Mesendoderm (in vitro differentiated cells): ENCODE measurements around the gene CCNE1.

Source experiments
- DNase-seq: peaks from one replicate; pipeline ENCODE4 v3.0.0; 2013
- H2AK5ac ChIP-seq: 2 replicates; pipeline ENCODE4 v1.6.1; 2013; ENCODE audit warnings: low read length, inconsistent platforms
- H2BK120ac ChIP-seq: 2 replicates; pipeline ENCODE4 v1.6.1; 2013; ENCODE audit warnings: low read depth, mild to moderate bottlenecking, low read length, moderate library complexity, mixed read lengths
- H2BK15ac ChIP-seq: replicated peaks from 2 replicates; pipeline ENCODE4 v1.6.1; 2013; ENCODE audit warnings: low read depth, mild to moderate bottlenecking, moderate library complexity
- H2BK5ac ChIP-seq: 2 replicates; pipeline ENCODE4 v1.6.1; 2013; ENCODE audit warnings: low read length, inconsistent platforms
- H3K18ac ChIP-seq: 2 replicates; pipeline ENCODE4 v1.6.1; 2013; ENCODE audit warnings: mild to moderate bottlenecking, low read length, mixed read lengths
- H3K23ac ChIP-seq: one replicate; pipeline ENCODE4 v1.6.1; 2013; ENCODE audit warnings: low read length
- H3K27ac ChIP-seq: 2 replicates; pipeline ENCODE4 v1.5.1; 2013; ENCODE audit warnings: low read depth, mild to moderate bottlenecking, inconsistent platforms, low read length, moderate library complexity
- H3K27me3 ChIP-seq: 2 replicates; pipeline ENCODE4 v1.6.1; 2013; ENCODE audit warnings: low read length, control low read depth, mild to moderate bottlenecking, inconsistent platforms; ENCODE audit not compliant: insufficient read depth, poor library complexity
- H3K36me3 ChIP-seq: 2 replicates; pipeline ENCODE4 v1.6.1; 2013; ENCODE audit warnings: low read length, inconsistent platforms; ENCODE audit not compliant: control insufficient read depth, insufficient read depth
- H3K4ac ChIP-seq: one replicate; pipeline ENCODE4 v1.6.1; 2013; ENCODE audit warnings: low read depth, mild to moderate bottlenecking, low read length, moderate library complexity
- H3K4me1 ChIP-seq: 2 replicates; pipeline ENCODE4 v1.6.1; 2013; ENCODE audit warnings: low read depth, low read length, inconsistent platforms; ENCODE audit not compliant: control insufficient read depth
- H3K4me2 ChIP-seq: 2 replicates; pipeline ENCODE4 v1.6.1; 2013; ENCODE audit warnings: low read length
- H3K4me3 ChIP-seq: 2 replicates; pipeline ENCODE4 v1.5.1; 2013; ENCODE audit warnings: mild to moderate bottlenecking, low read length
- H3K56ac ChIP-seq: one replicate; pipeline ENCODE4 v1.6.1; 2013; ENCODE audit warnings: low read length
- H3K79me1 ChIP-seq: 2 replicates; pipeline ENCODE4 v1.6.1; 2013; ENCODE audit warnings: low read length, inconsistent platforms
- H3K79me2 ChIP-seq: 2 replicates; pipeline ENCODE4 v1.6.1; 2013; ENCODE audit warnings: mild to moderate bottlenecking, low read length; ENCODE audit not compliant: control insufficient read depth, insufficient read depth
- H3K9ac ChIP-seq: 2 replicates; pipeline ENCODE4 v1.6.1; 2013; ENCODE audit warnings: low read length, inconsistent platforms
- H4K5ac ChIP-seq: one replicate; pipeline ENCODE4 v1.6.1; 2013; ENCODE audit warnings: low read length
- H4K8ac ChIP-seq: one replicate; pipeline ENCODE4 v1.6.1; 2013; ENCODE audit warnings: low read depth, mild to moderate bottlenecking, control low read depth, low read length, moderate library complexity
- WGBS: extraction: QIAGEN DNeasy Blood & Tissue Kit; methylation state at CpG from one replicate; pipeline ENCODE4 v1.1.7; 2013; ENCODE audit warnings: low lambda C conversion rate, missing lambda C conversion rate; ENCODE audit not compliant: insufficient coverage; ENCODE audit errors: extremely low coverage; 5-methylcytosine and 5-hydroxymethylcytosine counted together

The CCNE1 gene

DNA sequence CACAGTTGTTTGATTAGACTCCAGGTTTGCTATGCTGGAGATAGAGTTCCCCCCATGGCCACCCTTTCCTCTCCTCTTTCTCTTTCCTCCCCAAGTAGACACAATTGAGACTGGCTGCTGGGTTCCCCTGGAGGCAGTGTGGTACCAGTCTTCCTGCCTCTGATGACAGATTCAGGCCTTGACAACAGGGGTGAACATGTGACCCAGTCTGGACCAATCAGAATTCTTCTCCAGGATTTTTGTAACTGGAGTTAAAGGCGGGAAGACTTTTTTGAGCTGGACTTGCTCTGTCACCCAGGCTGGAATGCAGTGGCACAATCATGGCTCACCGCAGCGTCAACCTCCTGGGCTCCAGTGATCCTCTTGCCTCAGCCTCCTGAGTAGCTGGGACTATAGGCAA, 48.7 kb downstream of the CCNE1 start:
- no peaks in the 10 kb centered on the region for H3K36me3 ChIP-seq
- no peaks in the 10 kb centered on the region for H3K27me3 ChIP-seq
- no peak overlapping the region for H3K23ac ChIP-seq
- H3K4ac ChIP-seq, result no peak overlapping the region
- H3K27ac ChIP-seq, result no peak overlapping the region
- no peak overlapping the region for H2BK15ac ChIP-seq
- H4K5ac ChIP-seq, result no peak overlapping the region
- no CpG with 5 or more reads among the region's 3 CpGs for WGBS
- no peak overlapping the region for H3K4me3 ChIP-seq
- H3K9ac ChIP-seq, result no peak overlapping the region
- H3K4me2 ChIP-seq, result no peak overlapping the region
- no peaks in the 10 kb centered on the region for H3K4me1 ChIP-seq
- H3K79me1 ChIP-seq, result no peaks in the 10 kb centered on the region
- peak; percentile 82 for DNase-seq
- H3K56ac ChIP-seq, result no peak overlapping the region
- no peak overlapping the region for H2BK120ac ChIP-seq
- H2AK5ac ChIP-seq, result no peak overlapping the region
- no peak overlapping the region for H4K8ac ChIP-seq
- no peak overlapping the region for H2BK5ac ChIP-seq
- H3K18ac ChIP-seq, result no peak overlapping the region
- no peaks in the 10 kb centered on the region for H3K79me2 ChIP-seq

DNA sequence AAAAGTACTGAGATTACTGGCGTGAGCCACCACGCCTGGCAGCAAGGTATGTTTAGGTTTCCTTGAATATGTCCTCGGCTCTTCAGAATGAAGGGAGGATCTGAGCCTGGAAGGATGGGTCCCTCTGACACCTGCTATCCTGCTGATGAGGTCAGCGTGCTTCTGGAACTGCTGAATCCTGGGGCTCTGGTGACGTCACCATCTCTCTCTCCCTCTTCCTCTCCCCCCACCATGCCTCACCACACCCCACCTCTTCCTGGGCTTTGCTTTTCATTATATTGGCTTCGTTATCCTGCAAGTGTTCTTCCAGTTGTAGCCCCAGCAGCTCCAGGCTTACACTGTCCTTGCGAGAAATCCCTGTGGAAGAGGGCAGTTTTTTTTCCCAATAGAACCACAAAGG, 49.8 kb downstream of the CCNE1 start:
- H3K4me1 ChIP-seq, result no peaks in the 10 kb centered on the region
- no peak overlapping the region for H3K9ac ChIP-seq
- H3K4me2 ChIP-seq, result no peak overlapping the region
- H3K36me3 ChIP-seq, result no peaks in the 10 kb centered on the region
- no peak overlapping the region for H3K27ac ChIP-seq
- H3K79me1 ChIP-seq, result no peaks in the 10 kb centered on the region
- H3K79me2 ChIP-seq, result no peaks in the 10 kb centered on the region
- no peak overlapping the region for H2BK15ac ChIP-seq
- no peak overlapping the region for H3K4me3 ChIP-seq
- H3K27me3 ChIP-seq, result no peaks in the 10 kb centered on the region
- no peak for DNase-seq
- no peak overlapping the region for H3K18ac ChIP-seq
- H3K4ac ChIP-seq, result no peak overlapping the region
- no peak overlapping the region for H3K23ac ChIP-seq
- no peak overlapping the region for H2BK120ac ChIP-seq
- WGBS, result no CpG with 5 or more reads among the region's 7 CpGs
- H4K5ac ChIP-seq, result no peak overlapping the region
- no peak overlapping the region for H2BK5ac ChIP-seq
- H4K8ac ChIP-seq, result no peak overlapping the region
- no peak overlapping the region for H3K56ac ChIP-seq
- no peak overlapping the region for H2AK5ac ChIP-seq

DNA sequence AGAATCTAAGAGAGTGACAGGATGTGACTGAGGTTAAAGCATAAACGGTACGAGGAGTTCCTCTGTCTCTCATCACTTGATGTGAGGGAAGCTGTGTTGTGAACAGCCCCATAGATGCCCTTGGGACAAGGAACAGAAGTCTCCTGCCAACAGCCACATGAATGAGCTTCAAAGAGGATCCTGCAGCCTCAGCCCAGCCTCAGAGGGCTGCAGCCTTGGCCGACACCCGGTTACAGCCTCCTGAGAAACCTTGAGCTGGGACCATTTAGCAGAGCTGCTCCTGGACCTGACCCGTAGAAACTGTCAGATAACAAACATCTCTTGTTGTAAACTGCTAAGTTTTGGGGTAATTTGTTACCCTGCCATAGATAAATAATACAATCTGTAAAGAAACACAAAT, 54.2 kb downstream of the CCNE1 start:
- no CpG with 5 or more reads among the region's 5 CpGs for WGBS
- Histone ChIP-seq H2BK15ac (no peak overlapping the region), H4K8ac (no peak overlapping the region), H3K27me3 (no peaks in the 10 kb centered on the region), H3K4me3 (no peak overlapping the region), H3K79me1 (no peaks in the 10 kb centered on the region), H3K56ac (no peak overlapping the region), H3K4ac (no peak overlapping the region), H3K4me2 (no peak overlapping the region), H2BK5ac (no peak overlapping the region), H3K9ac (no peak overlapping the region), H3K4me1 (no peaks in the 10 kb centered on the region), H3K79me2 (no peaks in the 10 kb centered on the region), H3K27ac (no peak overlapping the region), H3K36me3 (no peaks in the 10 kb centered on the region), H3K18ac (no peak overlapping the region), H4K5ac (no peak overlapping the region), H2AK5ac (no peak overlapping the region), H3K23ac (no peak overlapping the region), H2BK120ac (no peak overlapping the region)
- no peak for DNase-seq

DNA sequence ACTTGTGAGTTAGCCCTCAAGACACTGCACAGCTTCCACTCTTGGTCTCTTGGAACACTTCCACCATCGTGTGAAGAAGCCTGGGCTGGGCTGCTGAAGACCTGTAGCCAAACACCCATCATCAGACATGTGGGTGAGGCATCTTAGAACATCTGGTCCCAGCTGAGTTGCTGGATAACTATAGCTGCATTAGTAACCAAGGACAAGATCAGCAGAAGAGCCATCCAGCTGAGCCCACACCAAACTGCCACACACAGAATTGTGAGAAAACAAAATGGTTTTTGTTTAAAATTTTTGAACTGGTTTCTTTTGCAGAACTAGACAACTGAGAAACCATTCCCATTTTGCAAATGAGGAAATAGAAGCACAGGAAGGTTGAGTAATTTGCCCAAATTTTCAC, 56.2 kb downstream of the CCNE1 start:
- no peaks in the 10 kb centered on the region for H3K4me1 ChIP-seq
- no peak overlapping the region for H3K4ac ChIP-seq
- no peak overlapping the region for H3K4me3 ChIP-seq
- H3K56ac ChIP-seq, result no peak overlapping the region
- H2AK5ac ChIP-seq, result no peak overlapping the region
- H3K27ac ChIP-seq, result no peak overlapping the region
- H3K4me2 ChIP-seq, result no peak overlapping the region
- no peak overlapping the region for H3K9ac ChIP-seq
- H3K36me3 ChIP-seq, result no peaks in the 10 kb centered on the region
- H3K23ac ChIP-seq, result no peak overlapping the region
- no peak overlapping the region for H4K5ac ChIP-seq
- H3K79me2 ChIP-seq, result no peaks in the 10 kb centered on the region
- no CpG with 5 or more reads among the region's 1 CpG for WGBS
- H2BK120ac ChIP-seq, result no peak overlapping the region
- no peak overlapping the region for H3K18ac ChIP-seq
- no peak overlapping the region for H2BK5ac ChIP-seq
- H3K79me1 ChIP-seq, result no peaks in the 10 kb centered on the region
- no peak overlapping the region for H4K8ac ChIP-seq
- H3K27me3 ChIP-seq, result no peaks in the 10 kb centered on the region
- no peak for DNase-seq
- no peak overlapping the region for H2BK15ac ChIP-seq

DNA sequence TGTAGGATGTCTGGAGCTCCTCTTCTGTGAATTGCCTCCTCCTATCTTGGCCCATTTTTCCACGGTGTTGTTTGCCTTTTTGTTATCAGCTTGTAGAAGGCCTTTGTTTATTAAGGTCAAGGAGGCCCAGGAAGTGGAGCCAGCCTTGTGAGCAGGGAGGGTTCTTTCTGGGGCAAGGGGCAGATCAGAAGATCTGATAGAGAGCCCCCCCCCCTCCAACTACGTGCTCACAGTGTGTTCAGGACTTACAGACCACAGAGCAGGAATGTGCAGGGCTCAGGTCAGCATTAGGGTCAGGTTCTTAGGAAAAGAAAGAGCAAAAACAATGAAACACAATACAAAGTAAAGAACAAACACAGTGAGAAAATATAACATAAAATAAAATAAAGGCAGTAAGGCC, 59.4 kb downstream of the CCNE1 start:
- Histone ChIP-seq H3K9ac (no peak overlapping the region), H3K18ac (no peak overlapping the region), H3K79me2 (no peaks in the 10 kb centered on the region), H3K79me1 (no peaks in the 10 kb centered on the region), H3K4me3 (no peak overlapping the region), H3K4me1 (no peaks in the 10 kb centered on the region), H3K4ac (no peak overlapping the region), H2BK120ac (no peak overlapping the region), H3K56ac (no peak overlapping the region), H4K5ac (no peak overlapping the region), H4K8ac (no peak overlapping the region), H2BK15ac (no peak overlapping the region), H3K4me2 (no peak overlapping the region), H3K27me3 (no peaks in the 10 kb centered on the region), H3K23ac (no peak overlapping the region), H3K36me3 (no peaks in the 10 kb centered on the region), H3K27ac (no peak overlapping the region), H2BK5ac (no peak overlapping the region), H2AK5ac (no peak overlapping the region)
- no CpG with 5 or more reads among the region's 2 CpGs for WGBS
- DNase-seq, result no peak

DNA sequence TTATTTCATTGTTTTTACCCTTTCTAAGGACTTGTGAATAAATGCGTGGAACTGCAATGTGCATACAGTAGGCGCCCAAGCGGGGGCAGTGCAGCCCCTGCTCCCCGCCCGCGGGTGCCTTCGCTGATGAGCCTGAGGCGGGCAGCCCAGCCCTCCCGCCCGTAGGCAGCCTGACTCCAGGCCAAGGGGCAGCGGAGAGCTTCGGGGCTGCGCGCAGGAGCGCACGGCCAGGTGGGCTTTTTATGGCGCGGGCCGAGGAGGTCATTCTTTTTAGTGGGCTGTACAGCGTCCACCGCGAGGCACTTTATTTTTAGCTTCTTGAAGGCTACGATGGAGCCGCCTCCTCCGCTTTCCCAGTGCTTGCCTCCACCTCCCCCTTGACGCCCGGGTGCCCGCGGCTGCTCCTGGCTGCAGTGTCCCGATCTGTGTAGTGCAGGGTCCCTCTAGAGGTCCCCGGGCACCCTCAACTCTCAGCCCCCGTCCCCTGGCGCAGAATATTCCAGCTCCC, 60.5 kb downstream of the CCNE1 start:
- H3K9ac ChIP-seq, result no peak overlapping the region
- peak overlapping the region; percentile 25 for H3K4me2 ChIP-seq
- peak; percentile 61 for DNase-seq
- H3K27ac ChIP-seq, result no peak overlapping the region
- no peak overlapping the region for H4K8ac ChIP-seq
- no peaks in the 10 kb centered on the region for H3K4me1 ChIP-seq
- no peak overlapping the region for H3K4ac ChIP-seq
- no peaks in the 10 kb centered on the region for H3K36me3 ChIP-seq
- no peak overlapping the region for H2AK5ac ChIP-seq
- H3K4me3 ChIP-seq, result no peak overlapping the region
- no peak overlapping the region for H2BK5ac ChIP-seq
- WGBS, result no CpG with 5 or more reads among the region's 33 CpGs
- H3K56ac ChIP-seq, result peak overlapping the region; percentile 34
- no peaks in the 10 kb centered on the region for H3K79me1 ChIP-seq
- H2BK15ac ChIP-seq, result no peak overlapping the region
- no peak overlapping the region for H2BK120ac ChIP-seq
- H3K23ac ChIP-seq, result no peak overlapping the region
- H3K79me2 ChIP-seq, result no peaks in the 10 kb centered on the region
- H3K18ac ChIP-seq, result no peak overlapping the region
- no peaks in the 10 kb centered on the region for H3K27me3 ChIP-seq
- no peak overlapping the region for H4K5ac ChIP-seq
